ENCODE results near the gene MUS81. TPM values are rescaled to one million over a fixed set of nuclear protein-coding genes. Genes with fewer than 3 reads are reported as not detected.

MUS81 gene
- total RNA-seq, 1 donor from 2014 or later, result 49.4 TPM

DNA sequence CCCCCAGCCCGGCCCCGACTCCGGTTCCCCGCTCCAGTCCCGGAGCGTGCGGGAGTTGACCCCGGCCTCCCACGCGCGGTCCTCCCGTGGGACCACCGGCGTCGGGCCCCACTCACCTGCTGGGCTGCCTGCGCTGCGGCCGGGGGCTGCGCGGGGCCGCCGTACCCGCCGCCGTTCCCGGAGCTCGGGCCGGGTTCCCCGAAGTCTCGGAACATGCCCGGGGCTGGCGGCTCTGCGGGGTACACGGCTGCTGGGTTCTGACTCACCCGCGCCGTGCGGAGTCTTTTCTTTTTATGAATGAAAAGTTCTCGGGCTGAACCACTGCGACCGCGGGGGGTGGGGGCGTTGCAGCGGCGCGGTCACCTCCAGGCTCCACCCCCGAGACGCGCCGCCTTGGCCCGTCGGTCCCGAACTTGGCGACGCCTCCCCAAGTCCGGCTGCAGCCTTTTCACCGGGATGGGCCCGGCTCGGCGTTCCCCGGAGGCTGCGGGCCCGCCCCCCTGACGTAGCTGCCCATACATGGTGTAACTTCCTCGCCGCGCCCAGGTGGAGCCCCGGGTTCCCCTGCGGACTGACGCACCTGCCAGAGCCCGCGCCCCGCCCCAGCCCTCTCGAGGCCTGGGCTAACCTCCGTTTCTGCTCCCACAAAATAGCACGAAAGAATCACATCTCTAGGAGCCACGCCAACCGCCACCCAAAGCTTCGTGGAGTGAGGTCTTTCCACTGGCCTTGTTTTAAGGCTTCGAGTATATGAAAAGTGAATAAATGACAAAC lies 40.1 kb downstream of the MUS81 start, which contains the start of gene FOSL1:
Gene FOSL1, minus strand, starts transcription at position 264 of the 774 bp plus-strand sequence. Its CDS starts 49 bp downstream, at position 215.
- H3K27ac ChIP-seq, result peak within 1 kb of the TSS; percentile 55
- intact Hi-C loops (cut with DNase I), result no loop called here
- DNase-seq (peak; percentile 97), ATAC-seq (peak; percentile 95)
- H3K4me1 ChIP-seq, result peaks cover 18% of the 10 kb centered on the region
- H3K27me3 ChIP-seq, result no peaks in the 10 kb centered on the region
- TF ChIP-seq, protein P1, sequence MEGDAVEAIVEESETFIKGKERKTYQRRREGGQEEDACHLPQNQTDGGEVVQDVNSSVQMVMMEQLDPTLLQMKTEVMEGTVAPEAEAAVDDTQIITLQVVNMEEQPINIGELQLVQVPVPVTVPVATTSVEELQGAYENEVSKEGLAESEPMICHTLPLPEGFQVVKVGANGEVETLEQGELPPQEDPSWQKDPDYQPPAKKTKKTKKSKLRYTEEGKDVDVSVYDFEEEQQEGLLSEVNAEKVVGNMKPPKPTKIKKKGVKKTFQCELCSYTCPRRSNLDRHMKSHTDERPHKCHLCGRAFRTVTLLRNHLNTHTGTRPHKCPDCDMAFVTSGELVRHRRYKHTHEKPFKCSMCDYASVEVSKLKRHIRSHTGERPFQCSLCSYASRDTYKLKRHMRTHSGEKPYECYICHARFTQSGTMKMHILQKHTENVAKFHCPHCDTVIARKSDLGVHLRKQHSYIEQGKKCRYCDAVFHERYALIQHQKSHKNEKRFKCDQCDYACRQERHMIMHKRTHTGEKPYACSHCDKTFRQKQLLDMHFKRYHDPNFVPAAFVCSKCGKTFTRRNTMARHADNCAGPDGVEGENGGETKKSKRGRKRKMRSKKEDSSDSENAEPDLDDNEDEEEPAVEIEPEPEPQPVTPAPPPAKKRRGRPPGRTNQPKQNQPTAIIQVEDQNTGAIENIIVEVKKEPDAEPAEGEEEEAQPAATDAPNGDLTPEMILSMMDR (IDR thresholded peaks at IDR 0.05), result peak; percentile 6
- no peaks in the 10 kb centered on the region for H3K9me3 ChIP-seq
- H3K36me3 ChIP-seq, result no peaks in the 10 kb centered on the region
- peak within 1 kb of the TSS; percentile 65 for H3K4me3 ChIP-seq

DNA sequence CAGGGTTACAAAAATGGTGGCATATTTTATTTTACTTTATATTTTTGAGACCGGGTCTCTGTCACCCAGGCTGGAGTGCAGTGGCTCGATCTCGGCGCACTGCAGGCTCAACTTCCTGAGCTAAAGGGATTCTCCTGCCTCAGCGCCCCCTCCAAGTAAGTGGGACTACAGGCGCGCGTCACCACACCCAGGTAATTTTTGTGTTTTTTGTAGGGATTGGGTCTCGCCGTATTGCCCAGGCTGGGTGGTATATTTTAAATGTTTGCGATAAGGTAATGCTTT lies 40.6 kb downstream of the MUS81 start:
- no peaks in the 10 kb centered on the region for H3K27me3 ChIP-seq
- TF ChIP-seq, protein P1 (IDR thresholded peaks at IDR 0.05), result no peak
- H3K9me3 ChIP-seq, result no peaks in the 10 kb centered on the region
- peak overlapping the region; percentile 42 for H3K27ac ChIP-seq
- H3K36me3 ChIP-seq, result no peaks in the 10 kb centered on the region
- DNase-seq, result no peak
- peak overlapping the region; percentile 65 for H3K4me3 ChIP-seq
- H3K4me1 ChIP-seq, result peaks cover 18% of the 10 kb centered on the region
- intact Hi-C loops (cut with DNase I), result no loop called here
- no peak for ATAC-seq

DNA sequence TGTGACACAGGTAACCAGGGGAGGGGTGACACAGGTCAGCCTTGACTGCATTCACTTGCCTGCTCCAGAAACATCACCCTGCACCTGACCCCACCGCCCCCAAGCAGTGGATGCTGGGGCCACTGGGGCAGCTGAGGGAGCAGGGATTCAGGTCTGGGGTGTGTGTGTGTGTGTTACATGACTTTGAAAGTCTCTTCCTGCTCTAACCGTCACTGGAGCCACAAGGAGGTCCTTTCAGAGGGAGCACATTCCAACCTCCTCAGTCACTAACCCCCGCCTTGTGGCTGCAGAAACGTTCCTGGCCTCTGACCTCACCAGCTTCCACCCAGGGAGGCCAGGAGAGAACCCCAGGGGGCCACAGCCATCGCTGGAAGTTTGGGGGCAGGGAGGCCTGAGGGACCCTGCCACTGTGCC lies 42.8 kb downstream of the MUS81 start:
- H3K9me3 ChIP-seq, result no peaks in the 10 kb centered on the region
- no peaks in the 10 kb centered on the region for H3K36me3 ChIP-seq
- peaks cover 18% of the 10 kb centered on the region for H3K4me1 ChIP-seq
- H3K27me3 ChIP-seq, result no peaks in the 10 kb centered on the region
- no peak overlapping the region for H3K27ac ChIP-seq
- TF ChIP-seq, protein P1 (IDR thresholded peaks at IDR 0.05), result no peak
- peak; percentile 14 for ATAC-seq
- intact Hi-C loops (cut with DNase I), result no loop called here
- DNase-seq, result no peak
- no peak overlapping the region for H3K4me3 ChIP-seq

DNA sequence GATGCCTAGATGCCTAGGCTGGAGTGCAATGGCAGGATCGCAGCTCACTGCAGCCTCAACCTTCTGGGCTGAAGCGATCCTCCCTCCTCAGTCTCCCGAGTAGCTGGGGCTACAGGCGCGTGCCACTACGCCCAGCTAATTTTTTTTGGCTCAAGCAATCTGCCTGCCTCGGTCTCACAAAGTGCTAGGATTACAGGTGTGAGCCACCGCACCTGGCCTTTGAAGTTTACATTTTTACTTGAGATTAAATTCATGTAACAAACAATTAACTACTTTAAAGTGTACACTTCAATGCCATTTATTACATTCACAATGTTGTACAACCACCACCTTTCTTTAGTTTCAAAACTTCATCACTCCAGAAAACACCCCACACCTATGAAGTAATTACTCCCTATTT lies 43.5 kb downstream of the MUS81 start:
- Histone ChIP-seq H3K9me3 (no peaks in the 10 kb centered on the region), H3K4me1 (peaks cover 13% of the 10 kb centered on the region), H3K4me3 (no peak overlapping the region), H3K36me3 (no peaks in the 10 kb centered on the region), H3K27me3 (no peaks in the 10 kb centered on the region), H3K27ac (no peak overlapping the region)
- TF ChIP-seq, protein P1 (IDR thresholded peaks at IDR 0.05), result no peak
- intact Hi-C loops (cut with DNase I), result no loop called here
- ATAC-seq (no peak), DNase-seq (no peak)

DNA sequence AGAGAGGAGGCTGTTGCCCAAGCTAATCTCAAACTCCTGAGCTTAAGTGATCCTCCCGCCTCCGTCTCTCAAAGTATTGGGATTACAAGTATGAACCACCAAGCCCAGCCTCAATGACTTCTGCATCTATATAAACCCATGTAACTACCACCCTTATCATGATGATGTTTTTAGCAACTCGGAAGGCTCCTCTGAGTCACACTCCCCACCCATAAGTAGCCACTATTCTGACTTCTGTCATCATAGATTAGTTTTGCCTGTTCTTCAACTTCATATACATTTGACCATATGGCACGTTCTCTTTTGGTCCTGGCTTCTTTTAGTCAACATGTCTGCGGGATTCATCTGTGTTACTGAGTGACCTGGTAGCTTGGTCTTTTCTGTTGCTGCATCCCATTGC lies 46.4 kb downstream of the MUS81 start:
- ATAC-seq (no peak), DNase-seq (no peak)
- no peaks in the 10 kb centered on the region for H3K27me3 ChIP-seq
- no peak overlapping the region for H3K27ac ChIP-seq
- peaks cover 6% of the 10 kb centered on the region for H3K4me1 ChIP-seq
- no peaks in the 10 kb centered on the region for H3K9me3 ChIP-seq
- no peaks in the 10 kb centered on the region for H3K36me3 ChIP-seq
- H3K4me3 ChIP-seq, result no peak overlapping the region
- intact Hi-C loops (cut with DNase I), result no loop called here
- TF ChIP-seq, protein P1 (IDR thresholded peaks at IDR 0.05), result no peak
